Measurements from ENCODE around the gene FJX1. TPM values are rescaled to one million over a fixed set of nuclear protein-coding genes. Genes with fewer than 3 reads are reported as not detected.

The FJX1 gene
- polyA plus RNA-seq, 3 donors, result 0.05 TPM; not detected in 2

- Mint-ChIP-seq H3K4me3 (no peak overlapping the region), H3K27ac (no peak overlapping the region), H3K36me3 (no peaks in the 10 kb centered on the region), H3K9me3 (peaks cover 0 to 4% (median 0%) of the 10 kb centered on the region in 7 donors), H3K4me1 (no peaks in the 10 kb centered on the region), H3K27me3 (ENCODE audit: low read depth in 3 of 3) (peaks cover 8 to 27% (median 20%) of the 10 kb centered on the region in 3 donors)
- H2AFZ ChIP-seq (ENCODE audit: insufficient read depth, low read depth, low read length, poor library complexity, severe bottlenecking), result no peak overlapping the region
- no peak for DNase-seq
- H3K4me3 ChIP-seq (replicated peaks in 1 of 3; ENCODE audit: low read depth in 2 of 3, low read length in 3 of 3), result no peak overlapping the region
- no peaks in the 10 kb centered on the region for H4K20me1 ChIP-seq (ENCODE audit: insufficient read depth, low read length)
- no peak for TF ChIP-seq CTCF (IDR thresholded peaks at IDR 0.05)
- H3K9ac ChIP-seq (ENCODE audit: insufficient read depth, low read length, poor library complexity, severe bottlenecking), result no peak overlapping the region
- 91% methylated on average over 3 of the region's 4 CpGs for WGBS (ENCODE audit: insufficient coverage)
- H3K4me2 ChIP-seq (replicated peaks; ENCODE audit: extremely low read depth, low read length, poor library complexity, severe bottlenecking), result no peak overlapping the region
- peaks cover 0 to 8% of the 10 kb centered on the region in 2 donors for H3K27me3 ChIP-seq (ENCODE audit: control insufficient read depth in 2 of 2, insufficient read depth in 2 of 2, low read length in 2 of 2)
- no peaks in the 10 kb centered on the region for H3K79me2 ChIP-seq (ENCODE audit: insufficient read depth, low read length)
- H3K36me3 ChIP-seq (replicated peaks in 1 of 2; ENCODE audit: control insufficient read depth in 1 of 2, insufficient read depth in 2 of 2, low read length in 2 of 2), result no peaks in the 10 kb centered on the region
- no peak overlapping the region for H3K27ac ChIP-seq (ENCODE audit: low read depth in 1 of 2, low read length in 2 of 2)
- intact Hi-C loops (cut with micrococcal nuclease), result no loop called here
- H3K4me1 ChIP-seq (ENCODE audit: control insufficient read depth in 1 of 2, insufficient read depth in 2 of 2, low read length in 2 of 2), result no peaks in the 10 kb centered on the region
- no peaks in the 10 kb centered on the region for H3K9me3 ChIP-seq (replicated peaks in 1 of 2; ENCODE audit: control insufficient read depth in 1 of 2, insufficient read depth in 1 of 2, low read length in 2 of 2)
Measured at GRCh38 chr11:35608502-35608901, 9.8 kb upstream of the FJX1 start.

- Histone ChIP-seq H3K4me2 (replicated peaks; ENCODE audit: extremely low read depth, low read length, poor library complexity, severe bottlenecking) (no peak overlapping the region), H3K9ac (ENCODE audit: insufficient read depth, low read length, poor library complexity, severe bottlenecking) (no peak overlapping the region), H3K4me3 (replicated peaks in 1 of 3; ENCODE audit: low read depth in 2 of 3, low read length in 3 of 3) (no peak overlapping the region), H3K36me3 (replicated peaks in 1 of 2; ENCODE audit: control insufficient read depth in 1 of 2, insufficient read depth in 2 of 2, low read length in 2 of 2) (no peaks in the 10 kb centered on the region), H4K20me1 (ENCODE audit: insufficient read depth, low read length) (no peaks in the 10 kb centered on the region), H3K9me3 (replicated peaks in 1 of 2; ENCODE audit: control insufficient read depth in 1 of 2, insufficient read depth in 1 of 2, low read length in 2 of 2) (no peaks in the 10 kb centered on the region), H3K27me3 (ENCODE audit: control insufficient read depth in 2 of 2, insufficient read depth in 2 of 2, low read length in 2 of 2) (peaks cover 4 to 10% of the 10 kb centered on the region in 2 donors), H3K4me1 (ENCODE audit: control insufficient read depth in 1 of 2, insufficient read depth in 2 of 2, low read length in 2 of 2) (no peaks in the 10 kb centered on the region), H2AFZ (ENCODE audit: insufficient read depth, low read depth, low read length, poor library complexity, severe bottlenecking) (no peak overlapping the region), H3K79me2 (ENCODE audit: insufficient read depth, low read length) (no peaks in the 10 kb centered on the region), H3K27ac (ENCODE audit: low read depth in 1 of 2, low read length in 2 of 2) (no peak overlapping the region)
- intact Hi-C loops (cut with micrococcal nuclease), result loop anchor here (10.0 kb wide), 3 partner anchors 205 to 875 kb away; no protein-coding TSS in a partner anchor
- Mint-ChIP-seq H3K9me3 (no peaks in the 10 kb centered on the region), H3K4me1 (no peaks in the 10 kb centered on the region), H3K27me3 (ENCODE audit: low read depth in 3 of 3) (peaks cover 8 to 29% (median 25%) of the 10 kb centered on the region in 3 donors), H3K27ac (no peak overlapping the region), H3K36me3 (no peaks in the 10 kb centered on the region), H3K4me3 (peak overlapping the region in 1 of 2 donors; percentile 23)
- no peak for TF ChIP-seq CTCF (IDR thresholded peaks at IDR 0.05)
- WGBS (ENCODE audit: insufficient coverage), result 81% methylated on average over 5 of the region's 6 CpGs
- DNase-seq, result no peak
Measured at GRCh38 chr11:35609656-35610055, 8.6 kb upstream of the FJX1 start.

All from CD14-positive monocyte (primary cell).